ENCODE results near the gene MSL1. TPM values are rescaled to one million over a fixed set of nuclear protein-coding genes. Genes with fewer than 3 reads are reported as not detected.

Gene MSL1
- total and polyA plus RNA-seq, 9 of the 15 experiments (the other 6 are each of a cell fraction or from before 2014, with no cell fraction given) = 13.8 to 120 (median 61.9) TPM

- peaks cover 0 to 39% of the 10 kb centered on the region in 2 experiments; a peak in 2 of 5 replicates for H3K4me1 ChIP-seq (replicated peaks in 1 of 2; ENCODE audit: control insufficient read depth in 2 of 2, insufficient read depth in 2 of 2, low read length in 2 of 2)
- H3K27ac ChIP-seq (ENCODE audit: extremely low read depth, low read depth, low read length) = no peak overlapping the region
- H3K79me2 ChIP-seq (ENCODE audit: control insufficient read depth, insufficient read depth, low read length) = no peaks in the 10 kb centered on the region
- H3K4me2 ChIP-seq (ENCODE audit: insufficient read depth, low read length) = no peak overlapping the region
- TF ChIP-seq CHD1 (IDR thresholded peaks at IDR 0.05; ENCODE audit: low read length) (no peak), RFX7 (CRISPR knock-in tag; IDR thresholded peaks at IDR 0.05) (no peak), RAD51 (IDR thresholded peaks at IDR 0.05; ENCODE audit: borderline replicate concordance, low read depth) (no peak), ZBTB17 (CRISPR knock-in tag; IDR thresholded peaks at IDR 0.05) (no peak), POLR2G (IDR thresholded peaks at IDR 0.05; ENCODE audit: low read depth, low read length) (0 out of 2 replicates have a peak, but pooled peaks have one; percentile 47), HMG20A (CRISPR knock-in tag; conservative IDR thresholded peaks at IDR 0.05) (no peak), ZNF143 (CRISPR knock-in tag; IDR thresholded peaks at IDR 0.05) (no peak), ERF (CRISPR knock-in tag; IDR thresholded peaks at IDR 0.05) (no peak)
- ATAC-seq (peak; percentile 54), FAIRE-seq (no peak), DNase-seq (ENCODE audit: extremely low read depth in 1 of 4, low spot score in 3 of 4) (peak in 1 of 4 experiments; percentile 41)
- peaks cover 81% of the 10 kb centered on the region for H3K36me3 ChIP-seq (ENCODE audit: control insufficient read depth, insufficient read depth, low read length)
- ChIA-PET POLR2A (interaction anchor here (0.6 to 2.2 kb wide), 3 partner anchors 9 to 69 kb away, joined by 3 to 8 read pairs (median 3); partner anchors contain the start of gene NR1D1), CTCF (ENCODE audit: low intra/inter-chr PET ratio) (no interaction called here)
- peak overlapping the region in 1 of 2 experiments; percentile 80; a peak in 2 of 4 replicates for H3K9ac ChIP-seq (ENCODE audit: insufficient read depth in 1 of 2, low read depth in 2 of 2, low read length in 2 of 2)
- no peak overlapping the region for H2AFZ ChIP-seq (ENCODE audit: low read depth, low read length)
- in situ Hi-C loops (cut with MboI) = no loop called here
- no TSS peak for BruUV-seq (replicated peaks)
- no peaks in the 10 kb centered on the region for H3K9me3 ChIP-seq (replicated peaks; ENCODE audit: control insufficient read depth, insufficient read depth, low read depth, low read length)
- intact Hi-C loops (cut with micrococcal nuclease) = no loop called here
- no peak overlapping the region for H3K4me3 ChIP-seq
- no peaks in the 10 kb centered on the region for H3K9me1 ChIP-seq (ENCODE audit: control insufficient read depth, insufficient read depth, low read length)
- H3K27me3 ChIP-seq (ENCODE audit: control insufficient read depth in 2 of 2, insufficient read depth in 2 of 2, low read length in 2 of 2) = no peaks in the 10 kb centered on the region
- no peaks in the 10 kb centered on the region for H4K20me1 ChIP-seq (replicated peaks; ENCODE audit: control insufficient read depth, insufficient read depth, low read length)
- 77% methylated on average over 15 of the region's 18 CpGs for WGBS (ENCODE audit: insufficient coverage, low coverage, missing lambda C conversion rate)
Measured at GRCh38 chr17:40091691-40092397, 29.9 kb upstream of the MSL1 start.
